ENCODE measurements around the gene SLC22A8. TPM values are rescaled to one million over a fixed set of nuclear protein-coding genes. Genes with fewer than 3 reads are reported as not detected.
A peak's percentile ranks its signal among the peaks of the same experiment; 100 is the strongest.

SLC22A8 gene
- total RNA-seq, 4 donors from 2014 or later = not detected

DNA sequence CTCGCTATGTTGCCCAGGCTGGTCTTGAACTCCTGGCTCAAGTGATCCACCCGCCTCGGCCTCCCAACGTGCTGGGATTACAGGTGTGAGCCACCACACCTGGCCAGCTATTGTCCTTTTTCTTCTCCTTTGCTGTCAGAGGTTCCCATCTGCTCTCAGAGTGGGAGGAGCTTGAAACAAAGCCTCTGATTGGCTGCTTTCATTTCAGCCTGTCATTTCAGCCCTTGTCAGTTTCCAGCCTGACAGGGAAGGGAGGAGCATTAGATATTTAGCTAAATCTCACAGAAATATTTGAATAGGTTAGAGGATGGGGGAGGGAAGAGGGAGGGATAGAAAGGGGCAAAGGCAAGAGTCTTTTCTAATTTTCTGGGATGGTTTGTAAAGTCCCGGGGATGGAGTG lies 39.5 kb downstream of the SLC22A8 start:
- H3K36me3 ChIP-seq = no peaks in the 10 kb centered on the region
- H3K4me3 ChIP-seq = no peak overlapping the region
- intact Hi-C loops (cut with DNase I; ENCODE audit: low total_unique reads) = no loop called here
- H3K27me3 ChIP-seq = no peaks in the 10 kb centered on the region
- H3K4me1 ChIP-seq = peaks cover 3 to 4% of the 10 kb centered on the region in 2 donors
- no peak for TF ChIP-seq POLR2A (IDR thresholded peaks at IDR 0.05)
- TF ChIP-seq, protein P1, sequence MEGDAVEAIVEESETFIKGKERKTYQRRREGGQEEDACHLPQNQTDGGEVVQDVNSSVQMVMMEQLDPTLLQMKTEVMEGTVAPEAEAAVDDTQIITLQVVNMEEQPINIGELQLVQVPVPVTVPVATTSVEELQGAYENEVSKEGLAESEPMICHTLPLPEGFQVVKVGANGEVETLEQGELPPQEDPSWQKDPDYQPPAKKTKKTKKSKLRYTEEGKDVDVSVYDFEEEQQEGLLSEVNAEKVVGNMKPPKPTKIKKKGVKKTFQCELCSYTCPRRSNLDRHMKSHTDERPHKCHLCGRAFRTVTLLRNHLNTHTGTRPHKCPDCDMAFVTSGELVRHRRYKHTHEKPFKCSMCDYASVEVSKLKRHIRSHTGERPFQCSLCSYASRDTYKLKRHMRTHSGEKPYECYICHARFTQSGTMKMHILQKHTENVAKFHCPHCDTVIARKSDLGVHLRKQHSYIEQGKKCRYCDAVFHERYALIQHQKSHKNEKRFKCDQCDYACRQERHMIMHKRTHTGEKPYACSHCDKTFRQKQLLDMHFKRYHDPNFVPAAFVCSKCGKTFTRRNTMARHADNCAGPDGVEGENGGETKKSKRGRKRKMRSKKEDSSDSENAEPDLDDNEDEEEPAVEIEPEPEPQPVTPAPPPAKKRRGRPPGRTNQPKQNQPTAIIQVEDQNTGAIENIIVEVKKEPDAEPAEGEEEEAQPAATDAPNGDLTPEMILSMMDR (IDR thresholded peaks at IDR 0.05 in 4 of 5, conservative IDR thresholded peaks at IDR 0.05 in 1 of 5) = no peak
- in situ Hi-C loops (cut with MboI; ENCODE audit: low sequenced_read_pairs in 4 of 4) = no loop called here
- no peak for DNase-seq
- H3K27ac ChIP-seq = no peak overlapping the region
- no peak for ATAC-seq
- no peaks in the 10 kb centered on the region for H3K9me3 ChIP-seq

DNA sequence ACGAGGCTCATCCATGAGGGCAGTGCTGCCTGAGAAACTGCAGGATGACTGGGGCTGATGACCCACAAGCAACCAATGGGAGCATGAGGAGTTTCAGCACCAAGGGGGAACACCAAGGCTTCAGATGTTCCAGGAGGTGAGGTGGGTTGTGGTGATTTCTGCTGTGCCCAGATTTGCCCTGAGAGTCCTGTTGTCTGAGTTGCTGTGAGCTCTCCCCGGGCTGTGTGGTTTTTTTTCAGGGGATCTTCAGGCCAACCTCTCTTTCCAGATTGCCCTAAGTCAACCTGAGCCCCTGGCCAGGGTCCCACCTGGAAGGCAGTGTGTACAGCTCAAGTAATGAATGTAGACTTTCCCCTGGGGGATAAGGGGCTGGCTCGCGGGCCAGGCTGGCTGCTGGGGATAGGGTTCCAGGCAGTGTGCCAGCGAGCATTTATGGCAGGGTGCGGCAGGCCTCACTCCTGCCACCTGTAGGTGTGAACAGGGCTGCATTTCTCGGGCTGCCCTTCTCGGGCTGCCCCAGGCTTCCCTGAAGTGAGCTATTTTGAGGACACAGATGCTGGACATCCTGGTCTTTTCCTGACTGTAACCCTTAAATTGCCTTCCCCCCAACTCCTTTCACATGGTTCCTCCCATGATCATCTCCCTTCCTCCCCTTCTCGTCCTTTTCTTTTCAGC lies 40.7 kb downstream of the SLC22A8 start:
- intact Hi-C loops (cut with DNase I; ENCODE audit: low total_unique reads) (no loop called here), in situ Hi-C loops (cut with MboI; ENCODE audit: low sequenced_read_pairs in 4 of 4) (no loop called here)
- Histone ChIP-seq H3K27ac (no peak overlapping the region), H3K4me1 (peaks cover 3 to 4% of the 10 kb centered on the region in 2 donors), H3K27me3 (no peaks in the 10 kb centered on the region), H3K36me3 (no peaks in the 10 kb centered on the region), H3K4me3 (no peak overlapping the region), H3K9me3 (no peaks in the 10 kb centered on the region)
- ATAC-seq (no peak), DNase-seq (no peak)
- TF ChIP-seq POLR2A (IDR thresholded peaks at IDR 0.05) = no peak
- TF ChIP-seq, protein P1 (IDR thresholded peaks at IDR 0.05 in 4 of 5, conservative IDR thresholded peaks at IDR 0.05 in 1 of 5) = peak in 2 of 5 experiments; percentile 22 to 33

DNA sequence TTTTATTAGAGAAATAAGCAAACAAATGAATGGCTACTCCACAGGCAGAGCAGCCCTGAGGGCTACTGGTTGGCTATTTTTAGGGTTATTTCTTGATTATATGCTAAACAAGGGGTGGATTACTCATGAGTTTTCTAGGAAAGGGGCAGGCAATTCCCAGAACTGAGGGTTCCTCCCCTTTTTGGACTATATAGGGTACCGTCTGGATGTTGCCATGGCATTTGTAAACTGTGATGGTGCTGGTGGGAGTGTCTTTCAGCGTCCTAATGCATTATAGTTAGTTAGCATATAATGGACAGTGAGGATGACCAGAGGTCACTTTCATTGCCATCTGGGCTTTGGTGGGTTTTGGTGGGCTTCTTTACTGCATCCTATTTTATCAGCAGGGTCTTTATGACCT lies 50.1 kb downstream of the SLC22A8 start:
- Histone ChIP-seq H3K27me3 (peaks cover 0 to 3% (median 0%) of the 10 kb centered on the region in 3 donors), H3K36me3 (no peaks in the 10 kb centered on the region), H3K27ac (no peak overlapping the region), H3K4me1 (no peaks in the 10 kb centered on the region), H3K9me3 (no peaks in the 10 kb centered on the region), H3K4me3 (no peak overlapping the region)
- ATAC-seq = no peak
- DNase-seq = no peak
- intact Hi-C loops (cut with DNase I; ENCODE audit: low total_unique reads) = no loop called here
- in situ Hi-C loops (cut with MboI; ENCODE audit: low sequenced_read_pairs in 4 of 4) = no loop called here
- TF ChIP-seq, protein P1 (IDR thresholded peaks at IDR 0.05 in 4 of 5, conservative IDR thresholded peaks at IDR 0.05 in 1 of 5) = no peak
- TF ChIP-seq POLR2A (IDR thresholded peaks at IDR 0.05) = no peak

DNA sequence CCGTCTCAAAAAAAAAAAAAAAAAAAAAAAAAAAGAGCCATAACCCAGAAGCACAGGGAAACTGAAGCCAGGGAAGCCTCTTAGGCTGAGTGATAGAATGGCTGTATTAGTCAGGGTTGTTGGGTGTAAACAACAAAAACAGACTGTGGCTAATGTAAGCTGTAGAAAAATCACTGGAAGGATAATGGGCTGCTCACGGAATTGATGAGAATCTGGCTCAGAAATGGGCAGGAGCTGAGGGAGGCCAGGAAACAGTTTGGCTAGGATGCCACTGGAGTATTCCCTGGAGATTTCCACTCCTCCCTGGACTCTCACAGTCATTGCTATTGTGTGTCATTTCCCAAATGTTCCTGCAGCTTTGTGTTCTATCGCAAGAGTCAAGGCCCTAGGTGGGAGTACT lies 53.2 kb downstream of the SLC22A8 start:
- no peak for TF ChIP-seq POLR2A (IDR thresholded peaks at IDR 0.05)
- TF ChIP-seq, protein P1 (IDR thresholded peaks at IDR 0.05 in 4 of 5, conservative IDR thresholded peaks at IDR 0.05 in 1 of 5) = no peak
- H3K4me3 ChIP-seq = no peak overlapping the region
- intact Hi-C loops (cut with DNase I; ENCODE audit: low total_unique reads) = no loop called here
- no peak overlapping the region for H3K27ac ChIP-seq
- DNase-seq (no peak), ATAC-seq (no peak)
- in situ Hi-C loops (cut with MboI; ENCODE audit: low sequenced_read_pairs in 4 of 4) = no loop called here
- no peaks in the 10 kb centered on the region for H3K36me3 ChIP-seq
- peaks cover 9 to 10% of the 10 kb centered on the region in 2 donors for H3K4me1 ChIP-seq
- H3K27me3 ChIP-seq = peaks cover 0 to 3% (median 0%) of the 10 kb centered on the region in 3 donors
- H3K9me3 ChIP-seq = no peaks in the 10 kb centered on the region
